Erythroblast (primary cell): ENCODE data around the gene OSM.

Source experiments
- GATA1 ChIP-seq: IDR thresholded peaks from 2 replicates; pipeline ENCODE4 v1.6.1; 2011; ENCODE audit warnings: low read depth, mild to moderate bottlenecking, control low read depth, low read length, moderate library complexity
- POLR2A ChIP-seq: IDR thresholded peaks from 2 replicates; pipeline ENCODE4 v1.6.1; 2011; ENCODE audit warnings: mild to moderate bottlenecking, low read length

DNA sequence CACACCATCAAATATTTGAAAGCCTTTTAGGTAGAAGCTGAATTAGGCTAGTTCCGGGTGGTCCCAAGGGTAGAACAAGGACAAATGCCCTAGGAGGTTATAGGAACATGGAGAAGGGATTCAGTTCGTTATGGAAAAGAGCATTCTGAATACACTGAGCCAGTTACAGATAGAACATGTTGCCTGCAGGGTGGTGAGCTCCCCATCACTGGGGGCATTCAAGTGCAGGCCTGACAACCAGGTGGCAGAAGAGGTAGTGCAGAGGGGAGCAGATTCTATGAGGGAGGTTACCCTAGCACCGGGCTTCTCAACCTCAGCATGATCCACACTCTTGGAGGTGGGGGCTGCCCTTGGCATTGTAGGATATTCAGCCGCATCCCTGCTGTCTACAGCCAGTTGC is 44.3 kb downstream of the OSM start:
- TF ChIP-seq POLR2A (no peak), GATA1 (no peak)
